ENCODE measurements around the gene KCNJ11.

GRCh38 chr11:17378655-17379054 is 9.8 kb downstream of the KCNJ11 start:
- TF ChIP-seq CTCF (IDR thresholded peaks at IDR 0.05) = no peak
- no peak for TF ChIP-seq EP300 (IDR thresholded peaks at IDR 0.05)
- no peak for TF ChIP-seq POLR2A (IDR thresholded peaks at IDR 0.05)

All from ovary (tissue), 3 donors.